GM21367 (cell line): ENCODE measurements around the gene TSPAN17.
"Not testable (repeated sequence)": the region's sequence is repeated elsewhere in the genome, so short reads cannot be mapped to it uniquely, and the experiment has no call there.

ENCODE experiments used
- ATAC-seq: cut with Tn5 transposase; IDR thresholded peaks from one replicate; pipeline ENCODE4 v1.9.1; 2021; ENCODE audit not compliant: unreplicated experiment

Gene TSPAN17

GRCh38 chr5:176647030-176647842, at the start of gene TSPAN17:
Gene TSPAN17, plus strand, starts transcription at chr5:176647484. Its CDS starts 132 bp downstream, at chr5:176647616.
- peak; percentile 90 for ATAC-seq

GRCh38 chr5:176599749-176600430, 47.4 kb upstream of the TSPAN17 start:
- not testable (repeated sequence) for ATAC-seq

- ATAC-seq, result no peak
Observed at GRCh38 chr5:176601901-176602482, 45.3 kb upstream of the TSPAN17 start.

GRCh38 chr5:176603091-176603490, 44.2 kb upstream of the TSPAN17 start:
- no peak for ATAC-seq

GRCh38 chr5:176606032-176606431, 41.3 kb upstream of the TSPAN17 start:
- ATAC-seq, result no peak

GRCh38 chr5:176606875-176607274, 40.4 kb upstream of the TSPAN17 start:
- ATAC-seq, result no peak

- ATAC-seq, result no peak
Observed at GRCh38 chr5:176608142-176608705, 39.1 kb upstream of the TSPAN17 start.

GRCh38 chr5:176608937-176609723, 38.2 kb upstream of the TSPAN17 start:
- ATAC-seq, result peak; percentile 15

- ATAC-seq, result peak; percentile 58
Observed at GRCh38 chr5:176609724-176610434, 37.4 kb upstream of the TSPAN17 start, which contains the start of gene GPRIN1. Gene GPRIN1, minus strand, starts transcription at chr5:176610156. Its CDS starts 10,322 bp downstream, at chr5:176599834.

- no peak for ATAC-seq
Observed at GRCh38 chr5:176610435-176610773, 36.9 kb upstream of the TSPAN17 start.

GRCh38 chr5:176611435-176611834, 35.8 kb upstream of the TSPAN17 start:
- ATAC-seq, result no peak

- ATAC-seq, result no peak
Observed at GRCh38 chr5:176612008-176612407, 35.3 kb upstream of the TSPAN17 start.

- no peak for ATAC-seq
Observed at GRCh38 chr5:176612855-176613254, 34.4 kb upstream of the TSPAN17 start.

GRCh38 chr5:176614805-176615478, 32.3 kb upstream of the TSPAN17 start:
- no peak for ATAC-seq

- ATAC-seq, result no peak
Observed at GRCh38 chr5:176616511-176616910, 30.8 kb upstream of the TSPAN17 start.

- ATAC-seq, result no peak
Observed at GRCh38 chr5:176618783-176619182, 28.5 kb upstream of the TSPAN17 start.

GRCh38 chr5:176619203-176619568, 28.1 kb upstream of the TSPAN17 start:
- ATAC-seq, result peak; percentile 48

- ATAC-seq, result no peak
Observed at GRCh38 chr5:176619569-176620332, 27.5 kb upstream of the TSPAN17 start.
